HG02981 (cell line): ENCODE data around the gene GABRD.

Experiments used
- ATAC-seq: cut with Tn5 transposase; IDR thresholded peaks from one replicate; pipeline ENCODE4 v1.9.1; 2021; ENCODE audit warnings: mild to moderate bottlenecking, moderate library complexity; ENCODE audit not compliant: unreplicated experiment

The GABRD gene

DNA sequence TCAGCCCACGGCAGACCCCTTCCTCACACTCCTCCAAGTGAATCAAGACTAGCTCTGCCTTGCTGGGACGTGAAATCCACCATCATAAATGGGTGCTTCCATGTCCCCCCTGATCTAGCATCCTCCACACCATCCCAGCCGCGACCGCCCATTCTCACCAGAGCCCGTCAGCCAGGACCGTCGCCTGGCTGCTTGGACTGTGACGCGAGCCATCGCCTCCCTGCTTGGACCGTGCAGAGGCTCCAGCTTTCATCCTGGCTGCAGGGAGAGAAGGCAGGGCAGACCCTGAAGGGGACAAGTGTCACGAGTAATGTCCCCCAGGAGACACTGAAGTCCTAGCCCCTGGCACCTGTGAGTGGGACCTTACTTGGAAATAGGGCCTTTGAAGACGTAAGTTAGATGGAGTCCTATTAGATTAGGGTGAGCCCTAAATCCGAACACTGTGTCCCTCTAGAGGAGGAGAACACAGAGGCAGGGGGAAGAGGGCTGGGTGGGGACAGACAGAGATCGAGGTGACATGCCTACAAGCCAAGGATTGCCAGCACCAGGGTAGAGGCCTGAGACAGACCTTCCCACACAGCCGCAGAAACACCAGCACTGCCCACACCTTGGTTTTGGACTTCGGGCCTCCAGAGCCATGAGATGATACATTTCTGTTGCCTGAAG is 18.3 kb downstream of the GABRD start:
- no peak for ATAC-seq

DNA sequence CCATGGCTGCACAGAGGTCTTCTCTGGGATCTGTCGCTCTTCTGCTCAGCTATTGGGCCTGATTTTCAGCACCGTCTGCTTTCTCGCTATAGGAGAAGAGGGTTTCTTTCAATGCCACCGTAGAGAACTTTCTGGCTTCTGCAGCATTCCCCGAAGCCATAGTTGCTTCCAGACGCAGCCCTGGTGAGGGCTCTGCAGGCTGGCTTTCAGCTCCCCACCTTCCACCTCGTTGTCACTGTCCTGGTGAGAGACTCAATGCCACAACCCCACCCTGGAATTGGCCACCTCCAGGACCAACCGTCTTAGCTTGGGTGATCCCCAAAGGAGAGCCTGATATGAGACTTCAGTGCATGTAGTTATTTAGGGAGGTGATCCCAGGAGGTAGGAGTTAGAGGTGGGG is 19.1 kb downstream of the GABRD start:
- ATAC-seq, result no peak

- no peak for ATAC-seq
Measured at GRCh38 chr1:2039251-2039650, 20.1 kb downstream of the GABRD start.

GRCh38 chr1:2041305-2041704 is 22.2 kb downstream of the GABRD start:
- no peak for ATAC-seq

DNA sequence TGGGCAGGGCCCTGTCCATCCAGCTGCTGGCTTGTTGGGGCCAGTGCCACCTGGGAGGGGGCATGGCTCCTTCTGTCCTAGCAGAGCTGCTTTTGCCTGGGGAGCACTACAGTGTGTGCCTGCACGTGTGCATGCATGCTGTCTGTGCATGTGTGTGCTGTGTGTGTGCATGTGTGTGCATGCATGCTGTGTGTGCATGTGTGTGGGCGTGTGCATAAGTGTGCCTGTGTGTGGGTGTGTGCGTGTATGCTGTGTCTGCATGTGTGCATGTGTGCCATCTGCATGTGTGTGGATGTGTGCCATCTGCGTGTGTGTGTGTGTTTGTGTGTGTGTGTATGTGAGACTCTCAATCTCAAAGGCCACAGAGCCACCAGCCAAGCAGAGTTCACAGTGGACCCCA is 22.7 kb downstream of the GABRD start:
- ATAC-seq, result no peak

- no peak for ATAC-seq
Measured at GRCh38 chr1:2042830-2043773, 24.0 kb downstream of the GABRD start.

- no peak for ATAC-seq
Measured at GRCh38 chr1:2043886-2044285, 24.7 kb downstream of the GABRD start.

GRCh38 chr1:2044510-2045319 is 25.6 kb downstream of the GABRD start:
- ATAC-seq, result no peak

DNA sequence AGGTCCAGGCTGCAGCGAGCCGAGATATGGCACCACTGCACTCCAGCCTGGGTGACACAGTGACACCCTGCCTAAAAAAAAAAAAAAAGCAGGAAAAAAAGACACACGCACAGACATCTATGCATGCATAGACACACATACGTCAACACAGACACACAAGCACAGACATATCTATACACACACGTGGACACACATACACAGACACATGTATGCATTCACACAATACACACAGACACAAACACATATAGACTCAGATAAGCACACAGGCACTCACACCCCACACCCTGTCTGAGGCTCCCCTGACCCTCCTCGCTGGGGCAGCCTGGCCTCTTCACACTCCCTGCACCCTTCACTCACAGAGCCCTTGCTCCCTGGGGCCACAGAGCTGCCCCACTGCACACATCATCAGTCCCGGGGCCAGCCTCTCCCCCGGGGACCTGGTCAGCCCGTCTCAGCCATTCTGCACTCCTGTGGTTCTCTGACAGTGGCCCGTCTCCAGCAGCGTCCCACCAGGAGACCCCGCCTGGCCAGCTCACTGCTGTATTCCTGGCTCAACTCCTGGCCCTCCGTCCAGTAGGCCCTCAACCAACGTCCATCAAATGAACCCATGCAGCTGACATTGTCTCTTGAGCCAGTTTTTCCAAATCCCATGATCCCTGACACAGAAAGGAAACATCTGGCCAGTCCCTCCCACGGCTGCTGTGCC is 26.5 kb downstream of the GABRD start:
- no peak for ATAC-seq

DNA sequence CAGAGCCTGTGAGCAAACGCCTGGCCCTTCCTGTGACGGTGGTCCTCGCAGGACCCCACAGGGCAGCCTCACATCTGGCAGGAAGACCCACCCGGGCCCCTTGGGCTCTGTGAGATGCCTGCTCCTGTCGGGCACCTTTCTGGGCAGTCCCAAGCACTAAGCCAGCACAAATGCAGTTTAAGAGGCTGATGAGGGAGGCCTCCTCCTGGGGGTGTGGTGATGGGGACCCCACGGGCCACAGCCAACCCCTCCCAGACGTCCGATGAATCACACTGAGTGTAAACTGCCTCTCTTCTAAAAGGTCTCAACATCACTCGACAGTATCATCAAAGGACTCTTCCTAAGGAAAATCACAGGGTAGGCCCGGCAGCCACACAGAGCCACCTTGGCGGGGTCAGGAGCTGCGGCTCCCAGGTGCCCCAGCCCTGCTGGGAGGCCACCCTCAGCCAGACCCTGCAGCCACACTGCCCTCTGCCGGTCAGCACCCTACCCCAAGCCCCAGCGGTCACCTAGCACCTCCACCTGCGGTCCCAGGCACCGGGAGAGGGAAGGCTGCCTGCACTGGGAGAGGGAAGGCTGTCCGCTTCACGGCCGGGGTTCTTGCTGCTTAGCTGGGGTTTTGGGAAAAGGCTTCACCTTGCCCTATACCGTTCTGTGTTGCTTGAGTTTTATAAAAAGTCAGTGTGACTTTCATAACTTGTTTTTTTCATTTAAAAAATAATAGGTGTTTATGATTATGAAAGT is 27.2 kb downstream of the GABRD start:
- ATAC-seq, result no peak

- no peak for ATAC-seq
Measured at GRCh38 chr1:2046953-2047748, 28.0 kb downstream of the GABRD start.

DNA sequence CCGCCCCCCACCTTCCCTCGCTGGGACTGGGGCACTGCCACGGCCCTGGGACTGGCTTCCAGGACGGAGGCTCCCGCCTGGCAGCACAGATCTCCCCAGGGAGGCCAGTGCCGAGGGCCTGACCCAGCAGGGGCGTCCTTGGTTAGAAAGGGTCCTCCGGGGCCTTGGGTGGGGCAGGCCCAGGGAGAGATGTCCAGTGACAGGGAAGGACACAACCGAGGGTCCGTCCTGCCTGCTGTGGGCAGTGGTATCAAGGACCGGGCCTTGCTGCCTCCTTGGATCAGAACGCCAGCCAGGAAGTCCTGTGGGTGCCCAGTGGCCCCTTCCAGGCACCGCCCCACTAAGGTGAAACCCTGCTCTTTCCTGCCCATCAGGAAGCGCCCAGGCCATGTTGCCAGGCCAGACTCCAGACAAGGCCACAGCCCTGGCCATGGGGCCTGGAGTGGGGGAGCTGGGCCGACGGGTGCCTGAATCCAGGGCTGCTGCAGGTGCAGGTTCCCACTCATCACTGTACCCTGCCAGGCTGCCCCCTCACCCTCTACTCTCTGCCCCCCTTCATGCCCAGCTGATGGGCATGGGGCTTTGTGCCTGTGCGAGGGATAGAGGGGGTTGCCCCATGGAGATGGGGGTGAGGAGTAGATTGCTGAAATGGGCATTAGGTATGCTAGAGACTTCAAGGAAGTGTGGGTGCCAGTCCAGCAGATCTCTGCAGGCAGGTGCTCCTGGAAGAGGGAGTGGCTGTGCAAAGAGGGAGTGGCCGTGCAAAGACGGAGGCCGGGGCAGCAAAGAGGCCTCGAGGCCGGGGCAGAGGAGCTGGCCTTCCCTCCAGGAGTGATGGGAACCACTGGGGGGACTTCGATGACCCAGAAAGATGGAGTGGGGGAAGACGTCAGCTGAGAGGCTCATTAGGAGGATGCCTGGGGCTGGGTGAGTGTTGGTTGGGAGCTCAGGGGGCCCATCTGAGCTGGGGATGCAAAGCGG is 28.9 kb downstream of the GABRD start:
- no peak for ATAC-seq

GRCh38 chr1:2049225-2049717 is 30.1 kb downstream of the GABRD start:
- ATAC-seq, result no peak

- ATAC-seq, result no peak
Measured at GRCh38 chr1:2049718-2050431, 30.7 kb downstream of the GABRD start, which contains the start of gene PRKCZ. TSS of gene PRKCZ (plus strand) at chr1:2050411. CDS start at chr1:2050631, 220 bp downstream.

GRCh38 chr1:2050461-2050792 is 31.3 kb downstream of the GABRD start:
- no peak for ATAC-seq

GRCh38 chr1:2050793-2051682 is 31.9 kb downstream of the GABRD start:
- no peak for ATAC-seq
